Vein endothelial cell (primary cell): ENCODE results near the gene DHCR7. TPM values are rescaled to one million over a fixed set of nuclear protein-coding genes. Genes with fewer than 3 reads are reported as not detected.

Experiments used
- small RNA-seq: library from RNA; depleted of rRNA; stranded (forward); fragments of <200 nt; gene quantifications from one replicate; pipeline ENCODE3, GENCODE V24; 2012
- total RNA-seq: library from RNA; depleted of rRNA; stranded (reverse); fragments of >200 nt; gene quantifications from 2 replicates; pipeline ENCODE4 v1.2.3, GENCODE V29; 2012

DHCR7 gene
- total RNA-seq = 36.9 and 51.1 TPM in 2 replicates

GRCh38 chr11:71448257-71449171, at the start of gene DHCR7:
Gene DHCR7, minus strand, starts transcription at chr11:71448393. Its CDS starts 3,441 bp downstream, at chr11:71444952.

GRCh38 chr11:71453037-71453917, 5.1 kb upstream of the DHCR7 start, which contains the start of gene NADSYN1:
Gene NADSYN1, plus strand, starts transcription at chr11:71453203. Its CDS starts 94 bp downstream, at chr11:71453297.

Small RNA genes lying within 50 kb of the gene (small RNA-seq; reads per million reads assigned to genes)
- not detected for gene MIR6754

Other genes with a start within 250 kb of the DHCR7 start
- gene SHANK2, start 195.8 kb downstream of the DHCR7 start, total RNA-seq = 0.19 TPM in 1 of 2 replicates, not detected in the other
- 130 and 132 TPM in 2 replicates for gene NADSYN1, start 4.8 kb upstream of the DHCR7 start, total RNA-seq
- gene KRTAP5-7, start 78.9 kb upstream of the DHCR7 start, total RNA-seq = not detected in 2 replicates
- gene KRTAP5-8, start 89.6 kb upstream of the DHCR7 start, total RNA-seq = not detected in 2 replicates
- not detected in 2 replicates for gene KRTAP5-9, start 100.0 kb upstream of the DHCR7 start, total RNA-seq
- not detected in 2 replicates for gene KRTAP5-10, start 117.2 kb upstream of the DHCR7 start, total RNA-seq
- gene KRTAP5-11, start 134.5 kb upstream of the DHCR7 start, total RNA-seq = not detected in 2 replicates